HG03095 (cell line): ENCODE measurements around the gene PTGES.

Experiments used
- ATAC-seq: cut with Tn5 transposase; IDR thresholded peaks from one replicate; pipeline ENCODE4 v1.9.1; 2021; ENCODE audit warnings: moderate library complexity; ENCODE audit not compliant: unreplicated experiment

The PTGES gene

GRCh38 chr9:129748249-129748648, 4.6 kb downstream of the PTGES start:
- ATAC-seq = no peak

DNA sequence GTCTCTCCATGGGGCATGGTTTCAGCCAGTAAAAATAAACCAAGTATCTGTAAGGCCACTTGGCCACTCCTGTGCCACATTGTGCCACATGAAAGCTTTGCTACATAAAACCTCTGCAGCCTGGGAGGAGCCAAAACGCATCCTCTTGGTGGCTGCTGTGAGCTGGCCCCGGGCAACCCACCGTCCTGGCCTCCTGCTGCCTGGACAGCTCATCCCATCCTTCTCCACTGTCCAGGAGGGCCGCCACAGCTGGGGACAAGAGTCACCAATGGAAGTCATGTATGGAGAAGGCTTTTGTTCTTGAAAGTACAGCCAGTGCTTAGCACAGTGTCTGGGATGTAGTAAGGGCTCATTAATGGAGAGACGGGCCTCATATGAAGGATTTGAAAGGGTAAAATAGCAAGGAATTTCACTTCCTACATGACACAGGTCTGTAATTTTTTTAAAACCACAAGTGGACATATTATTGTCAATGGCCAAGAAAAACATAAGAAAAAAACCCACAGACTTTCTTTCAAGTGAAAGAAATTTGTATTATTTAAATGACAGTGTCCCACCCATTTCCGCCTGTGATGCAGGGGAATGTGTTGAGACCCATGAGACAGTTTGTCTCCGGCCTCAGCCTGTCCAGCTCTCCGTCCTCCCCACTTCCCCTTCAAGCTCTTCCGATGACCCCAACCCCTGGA, 6.6 kb downstream of the PTGES start:
- no peak for ATAC-seq

- no peak for ATAC-seq
Observed at GRCh38 chr9:129745200-129745599, 7.6 kb downstream of the PTGES start.

DNA sequence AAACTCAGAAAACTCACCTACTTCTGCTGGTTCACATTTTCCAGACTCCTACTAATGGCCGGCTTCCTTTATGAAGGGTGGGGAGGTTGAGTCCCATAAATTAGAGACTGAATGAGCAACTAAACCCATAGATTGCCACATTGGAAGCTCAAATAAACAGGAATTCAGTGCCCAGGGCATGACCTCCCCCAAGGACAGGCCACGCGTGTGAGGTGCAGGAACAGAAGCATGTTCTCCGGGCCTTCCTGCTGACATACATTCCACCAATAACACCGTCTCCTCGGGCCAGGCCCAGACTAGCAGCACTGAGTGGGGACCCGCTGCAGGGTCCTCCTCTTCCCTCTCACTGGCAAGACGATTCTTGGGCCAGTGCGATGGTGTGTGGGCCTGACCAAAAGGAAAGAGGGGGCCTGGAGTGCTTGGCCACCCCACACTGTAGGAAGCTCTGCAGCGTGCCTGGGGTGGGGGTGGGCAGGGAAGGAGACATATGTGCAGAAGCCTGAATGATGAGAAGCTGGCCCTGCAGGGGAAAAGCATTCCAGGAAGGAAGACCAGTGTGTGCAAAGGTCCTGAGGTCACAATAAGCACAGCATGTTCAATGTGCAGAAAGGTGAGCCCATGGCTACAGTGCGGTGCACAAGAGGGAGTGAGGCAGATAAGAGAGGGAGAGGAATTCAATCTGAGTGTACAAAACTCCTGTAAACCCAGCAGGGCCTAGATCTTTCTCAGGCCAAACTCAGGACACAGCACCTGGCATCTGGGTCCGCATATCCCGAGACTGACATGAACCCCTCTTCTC, 12.0 kb downstream of the PTGES start:
- ATAC-seq = no peak

GRCh38 chr9:129740174-129740573, 12.7 kb downstream of the PTGES start:
- no peak for ATAC-seq

DNA sequence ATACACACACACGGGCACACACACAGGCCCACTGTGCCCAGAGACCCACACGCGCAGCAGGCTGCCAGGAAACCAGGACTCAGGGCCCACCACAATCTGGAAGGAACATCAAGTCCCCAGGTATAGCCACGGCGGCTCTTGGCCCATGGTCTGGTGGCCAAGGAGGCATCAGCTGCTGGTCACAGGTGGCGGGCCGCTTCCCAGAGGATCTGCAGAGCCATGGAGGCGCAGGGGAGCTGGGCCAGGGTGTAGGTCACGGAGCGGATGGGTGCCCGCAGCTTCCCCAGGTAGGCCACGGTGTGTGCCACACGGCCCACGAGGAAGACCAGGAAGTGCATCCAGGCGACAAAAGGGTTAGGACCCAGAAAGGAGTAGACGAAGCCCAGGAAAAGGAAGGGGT, 13.4 kb downstream of the PTGES start:
- ATAC-seq = no peak

DNA sequence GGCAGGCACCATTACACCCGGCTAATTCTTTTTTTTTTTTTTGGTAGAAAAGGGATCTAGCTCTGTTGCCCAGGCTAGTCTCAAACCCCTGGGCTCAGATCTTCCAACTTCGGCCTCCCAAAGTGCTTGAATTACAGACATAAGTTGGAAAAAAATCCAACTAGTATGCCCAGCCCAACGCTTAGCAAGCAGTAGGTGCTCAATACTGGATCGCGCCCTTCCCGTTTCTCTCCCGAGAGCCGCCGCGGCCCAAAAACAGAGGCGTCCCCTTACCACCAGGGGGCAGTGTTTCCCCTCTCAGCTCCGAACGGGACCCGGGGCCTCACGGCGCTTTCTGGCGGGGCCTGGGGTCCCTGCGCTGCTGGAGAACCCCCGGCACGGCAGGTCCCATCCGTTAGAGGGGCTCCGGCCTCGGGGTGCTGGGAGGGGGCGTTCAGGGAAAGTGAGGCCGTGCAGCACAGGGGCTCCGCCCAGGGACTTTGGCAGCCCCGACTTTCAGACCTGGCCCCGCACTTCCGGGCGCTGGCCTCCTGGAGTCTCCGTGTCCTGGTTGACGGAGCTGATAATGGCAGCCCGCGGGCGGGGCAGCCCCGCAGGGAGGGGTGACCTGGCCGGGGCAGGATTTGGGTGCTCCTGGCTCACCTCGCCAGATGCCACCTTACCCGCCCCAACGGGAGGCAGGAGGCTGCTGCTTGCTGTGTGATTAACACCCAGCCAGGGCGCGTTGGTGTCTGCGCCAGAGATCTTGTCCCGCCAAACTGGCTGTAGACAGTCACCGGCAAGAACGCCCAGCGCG, 15.2 kb downstream of the PTGES start:
- ATAC-seq = no peak

GRCh38 chr9:129736334-129736733, 16.5 kb downstream of the PTGES start:
- no peak for ATAC-seq

GRCh38 chr9:129735546-129735945, 17.3 kb downstream of the PTGES start:
- no peak for ATAC-seq

GRCh38 chr9:129733632-129733953, 19.2 kb downstream of the PTGES start:
- no peak for ATAC-seq

DNA sequence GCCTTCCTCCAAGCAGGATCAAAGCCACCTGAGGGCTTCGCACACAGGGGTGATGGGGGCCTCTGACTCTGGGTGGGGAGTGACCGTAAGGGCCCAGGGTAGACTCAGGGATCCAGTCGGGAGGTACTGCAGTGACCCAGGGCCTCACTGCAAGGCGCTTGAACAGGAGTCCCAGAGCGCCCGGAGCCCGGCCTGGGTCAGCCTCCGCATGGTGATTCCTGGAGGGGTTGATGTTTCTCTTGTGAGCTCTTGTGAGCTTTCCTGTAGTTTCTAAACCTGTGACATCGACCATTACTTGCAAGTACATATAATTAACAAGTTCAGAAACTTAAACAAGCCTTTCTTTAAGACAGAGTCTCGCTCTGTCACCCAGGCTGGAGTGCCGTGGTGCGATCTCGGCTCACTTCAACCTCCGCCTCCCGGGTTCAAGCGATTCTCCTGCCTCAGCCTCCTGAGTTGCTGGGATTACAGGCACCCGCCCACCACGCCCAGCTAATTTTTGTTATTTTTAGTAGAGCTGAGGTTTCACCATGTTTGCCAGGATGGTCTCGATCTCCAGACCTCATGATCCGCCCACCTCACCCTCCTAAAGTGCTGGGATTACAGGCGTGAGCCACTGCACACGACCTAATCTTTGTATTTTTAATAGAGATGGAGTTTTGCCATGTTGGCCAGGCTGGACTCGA, 19.8 kb downstream of the PTGES start:
- no peak for ATAC-seq

DNA sequence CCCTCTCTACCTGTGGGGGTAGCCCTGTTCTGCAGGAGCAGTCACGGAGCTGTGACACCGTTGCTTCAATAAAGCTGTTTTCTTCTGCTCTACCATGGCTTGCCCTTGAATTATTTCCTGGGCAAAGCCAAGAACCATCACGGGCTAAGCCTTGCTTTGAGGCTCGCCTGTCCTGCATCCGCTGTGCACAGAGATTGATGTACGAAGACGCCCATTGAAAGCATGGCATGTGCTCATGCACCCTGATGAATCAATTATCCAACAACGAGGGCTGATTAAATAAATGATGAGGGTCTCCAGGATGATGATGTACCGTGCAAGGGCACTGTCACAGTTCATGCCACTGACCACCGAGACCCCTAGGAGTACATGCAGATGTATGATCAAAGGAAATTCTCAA, 20.7 kb downstream of the PTGES start:
- no peak for ATAC-seq

DNA sequence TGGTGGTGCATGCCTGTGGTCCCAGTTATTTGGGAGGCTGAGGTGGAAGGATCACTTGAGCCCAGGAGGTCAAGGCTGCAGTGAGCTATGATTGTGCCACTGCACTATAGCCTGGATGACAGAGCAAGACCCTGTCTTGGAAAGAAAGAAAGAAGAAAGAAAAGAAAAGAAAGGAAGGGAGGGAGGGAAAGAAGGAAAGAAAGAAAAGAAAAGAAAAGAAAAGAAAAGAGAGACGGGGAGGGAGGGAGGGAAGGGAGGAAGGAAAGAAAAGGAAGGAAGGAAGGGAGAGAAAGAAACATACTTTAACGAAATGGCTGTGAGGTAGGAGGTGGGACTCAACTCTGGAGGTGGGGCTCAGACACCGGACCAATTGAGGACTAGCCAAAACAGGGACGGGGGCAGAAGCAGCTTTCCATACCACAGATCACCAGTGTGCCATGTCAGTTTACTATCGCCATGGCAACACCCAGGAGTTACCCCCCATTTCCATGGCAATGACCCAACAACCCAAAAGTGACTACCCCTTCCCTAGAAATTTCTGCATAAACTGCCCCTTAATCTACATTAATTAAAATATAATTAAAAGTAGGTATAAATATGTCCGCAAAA, 21.3 kb downstream of the PTGES start:
- ATAC-seq = no peak

GRCh38 chr9:129728744-129729143, 24.1 kb downstream of the PTGES start:
- no peak for ATAC-seq

DNA sequence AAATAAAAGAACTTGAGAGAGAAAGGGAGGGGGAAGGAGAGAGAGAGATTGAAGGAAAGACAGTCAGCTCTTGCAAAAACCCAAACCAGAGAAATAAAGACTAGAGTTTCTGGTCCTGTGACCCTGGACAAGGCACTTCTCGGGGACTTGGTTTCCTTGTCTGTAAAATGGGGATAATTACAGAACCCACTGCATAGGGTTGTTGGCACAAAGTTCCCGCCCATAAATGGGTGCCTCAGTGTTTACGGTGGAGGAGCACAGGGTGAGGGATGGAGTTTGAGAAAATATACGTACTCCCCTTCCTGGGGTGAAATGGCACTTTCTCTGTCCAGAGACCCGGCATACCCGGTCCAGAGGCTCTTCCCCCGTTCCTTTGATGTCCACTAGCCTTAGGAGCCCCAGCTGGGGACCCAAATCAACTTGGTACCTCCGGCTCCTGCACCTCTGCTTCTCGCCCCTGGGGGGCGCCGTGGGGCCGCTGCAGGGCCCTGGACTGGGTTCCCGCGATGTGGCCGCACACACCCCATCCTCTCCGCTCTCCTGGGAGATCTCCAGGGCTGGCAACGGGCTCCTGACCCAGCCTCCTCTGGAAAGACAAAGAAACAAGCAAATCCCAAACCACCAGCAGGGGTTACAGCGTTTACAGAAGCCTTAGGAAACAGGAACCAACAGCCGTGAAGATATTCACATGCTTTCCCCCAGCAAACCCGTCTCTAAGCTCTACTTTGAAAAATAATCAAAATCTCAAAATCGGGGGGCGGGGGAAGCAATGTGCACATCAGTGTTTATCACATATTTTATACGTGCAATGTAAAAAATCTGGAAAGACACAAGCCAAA, 26.3 kb downstream of the PTGES start:
- no peak for ATAC-seq

- no peak for ATAC-seq
Observed at GRCh38 chr9:129725795-129726251, 27.0 kb downstream of the PTGES start.

DNA sequence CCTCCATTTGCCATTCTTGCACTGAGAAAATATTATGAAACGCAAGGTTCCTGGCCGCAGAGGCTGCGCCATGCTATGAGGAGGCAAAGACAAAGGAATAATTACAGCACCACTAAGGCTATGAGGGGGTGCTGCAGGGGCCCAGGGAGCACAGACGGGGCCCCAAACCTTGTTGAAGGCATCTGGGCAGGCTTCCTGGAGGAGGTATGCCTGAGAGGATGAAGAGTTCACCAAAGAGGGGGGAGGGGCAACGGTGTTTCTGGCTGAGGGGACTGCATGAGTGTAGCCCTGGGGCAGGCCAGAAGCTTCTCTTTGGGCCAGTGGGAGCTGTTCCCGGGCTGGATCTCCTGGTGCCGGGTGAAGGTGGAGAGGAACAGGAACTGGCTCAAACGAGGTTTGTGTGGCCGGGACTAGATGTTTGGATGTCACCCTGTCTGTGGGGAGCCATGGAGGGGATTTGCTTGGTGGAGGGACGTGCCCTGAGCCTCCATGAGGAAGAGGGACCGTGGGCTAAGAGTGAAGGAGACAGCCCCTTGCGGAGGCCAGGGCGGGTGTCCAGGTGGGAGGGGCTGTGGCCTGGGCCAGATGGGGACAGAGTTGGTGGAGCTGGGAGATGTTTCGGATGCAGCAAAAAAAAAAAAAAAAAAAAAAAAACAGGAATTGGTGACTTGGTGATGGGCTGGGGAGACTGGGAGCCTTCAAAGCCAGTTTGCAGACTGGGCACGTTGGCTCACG, 28.2 kb downstream of the PTGES start:
- no peak for ATAC-seq

DNA sequence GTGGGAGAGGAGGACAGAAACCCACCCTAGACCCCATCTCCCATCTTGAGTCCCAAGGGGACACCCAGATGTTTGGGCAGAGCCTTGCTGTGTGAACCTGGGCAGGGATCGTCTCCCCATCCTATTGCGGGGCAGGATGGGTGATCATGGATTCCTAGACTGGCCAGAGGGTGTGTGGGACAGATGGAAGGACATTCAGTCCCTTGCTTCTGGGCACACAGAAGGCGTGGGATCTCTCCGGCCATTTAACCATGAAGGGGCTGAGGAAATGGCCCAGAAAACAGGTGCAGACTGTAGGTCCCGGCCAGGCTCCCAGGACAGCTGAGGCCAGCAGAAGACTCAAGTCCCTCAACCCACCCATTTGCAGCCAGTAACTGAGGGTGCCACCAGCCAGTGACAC, 29.9 kb downstream of the PTGES start:
- ATAC-seq = no peak

GRCh38 chr9:129720865-129721545, 31.8 kb downstream of the PTGES start:
- no peak for ATAC-seq
